Measurements from ENCODE around the gene LPAR5.
A peak's percentile ranks its signal among the peaks of the same experiment; 100 is the strongest.

LPAR5 gene

DNA sequence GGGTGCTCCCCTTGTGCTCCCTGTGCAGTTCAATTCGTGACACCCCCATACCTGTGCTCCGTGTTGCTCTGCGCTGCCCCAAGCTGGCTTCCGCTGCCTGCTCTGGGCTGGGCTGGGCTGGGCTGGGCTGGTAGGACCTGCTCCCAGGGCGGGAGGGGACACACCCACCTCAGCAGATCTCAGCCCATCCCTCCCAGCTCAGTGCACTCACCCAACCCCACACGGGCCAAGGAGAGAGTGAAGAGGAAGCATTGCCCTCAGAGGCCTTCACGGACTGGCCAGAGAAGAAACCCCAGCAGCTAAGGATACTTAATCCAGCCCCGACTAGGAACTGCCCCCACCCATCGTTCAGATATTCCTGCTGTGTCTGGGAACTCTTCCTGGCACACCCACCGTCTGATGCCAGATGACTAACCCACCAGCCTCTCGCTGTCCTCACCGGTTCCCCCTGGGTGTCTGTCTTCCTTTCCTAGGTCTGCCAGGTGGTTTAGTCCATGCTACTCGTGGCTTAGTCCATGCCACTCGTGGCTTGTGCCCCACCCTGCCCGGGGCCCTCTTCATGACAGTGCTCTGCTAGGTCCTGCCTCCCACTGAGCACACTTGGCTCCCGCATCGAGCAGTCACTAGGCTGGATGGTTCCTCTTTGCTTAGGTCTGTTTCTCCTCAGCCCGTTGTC is at the start of gene LPAR5:
Gene LPAR5 (minus strand): TSS at position 104 of the 676 bp plus-strand sequence. CDS start 14,711 bp downstream, outside the sequence.
- DNase-seq (ENCODE audit: low read depth in 3 of 3) = no peak

DNA sequence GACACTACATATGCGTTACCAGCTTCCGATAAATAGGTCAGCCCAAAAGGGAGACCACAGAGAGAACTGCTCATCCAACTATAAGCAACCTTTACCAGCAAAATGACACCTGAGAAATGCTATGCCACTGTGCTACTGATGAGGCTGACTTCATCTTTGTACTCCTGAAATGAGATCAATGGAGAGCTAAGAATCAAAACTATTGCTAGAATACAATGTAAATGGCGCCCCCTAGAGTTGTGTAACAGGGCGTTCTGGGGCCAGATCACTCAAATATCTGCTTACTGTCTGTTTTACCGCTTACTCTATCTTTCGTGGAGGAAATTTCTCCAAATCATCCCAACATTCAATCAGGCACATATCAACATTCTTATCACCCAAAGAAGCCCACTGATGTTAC is 48.9 kb upstream of the LPAR5 start:
- DNase-seq (ENCODE audit: low read depth in 3 of 3) = no peak

DNA sequence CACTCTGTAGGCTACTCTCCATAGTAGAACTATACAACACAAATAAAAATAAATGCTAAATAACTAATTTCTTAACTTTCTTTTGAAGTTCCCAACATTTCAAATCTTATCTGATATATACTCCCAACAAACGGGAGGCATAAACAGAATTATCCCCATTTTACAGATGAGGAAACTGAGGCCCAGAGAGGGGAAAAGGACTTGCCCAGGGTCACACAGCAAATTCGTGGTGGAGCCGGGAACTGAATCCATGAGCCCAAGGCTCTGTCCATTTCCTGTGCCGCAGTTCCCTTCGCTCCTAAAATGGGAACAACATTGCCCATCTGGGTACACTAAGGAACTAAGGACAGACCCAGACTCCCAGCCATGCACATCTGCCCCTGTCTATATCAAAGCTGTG is 41.2 kb upstream of the LPAR5 start:
- no peak for DNase-seq (ENCODE audit: low read depth in 3 of 3)

- DNase-seq (ENCODE audit: low read depth in 3 of 3) = no peak
These were observed 36.4 kb upstream of the LPAR5 start for GRCh38 chr12:6672143-6672542.

DNA sequence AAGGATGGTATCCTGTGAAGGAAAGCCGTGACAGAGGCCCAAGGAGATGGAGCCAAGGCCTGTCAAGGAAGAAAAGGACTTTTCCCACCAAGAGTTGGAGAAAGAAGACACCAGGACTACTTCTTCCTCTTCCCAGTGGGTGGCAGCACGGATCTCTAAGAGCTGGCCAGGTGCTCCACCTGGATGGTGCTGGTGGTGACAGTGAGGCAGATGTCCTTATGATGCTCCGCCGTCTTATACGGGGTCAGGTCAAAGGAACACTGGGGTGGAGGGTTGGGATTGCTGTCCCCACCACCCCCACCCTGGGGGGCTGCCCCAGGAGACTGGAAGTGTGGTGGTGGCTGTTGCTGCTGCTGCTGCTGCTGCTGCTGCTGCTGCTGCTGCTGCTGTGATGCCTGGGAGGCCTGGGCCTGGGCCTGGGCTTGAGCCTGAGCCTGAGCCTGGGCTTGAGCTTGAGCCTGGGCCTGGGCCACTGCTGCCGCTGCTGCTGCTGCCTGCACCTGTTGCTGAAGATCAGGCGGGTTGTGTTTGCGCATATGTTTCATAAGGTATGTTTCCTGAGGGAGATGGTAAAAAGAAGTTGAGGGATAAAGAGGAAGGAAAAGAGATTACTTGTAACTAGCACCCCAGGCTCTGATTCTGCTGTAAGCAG is 31.9 kb upstream of the LPAR5 start:
- DNase-seq (ENCODE audit: low read depth in 3 of 3) = no peak

DNA sequence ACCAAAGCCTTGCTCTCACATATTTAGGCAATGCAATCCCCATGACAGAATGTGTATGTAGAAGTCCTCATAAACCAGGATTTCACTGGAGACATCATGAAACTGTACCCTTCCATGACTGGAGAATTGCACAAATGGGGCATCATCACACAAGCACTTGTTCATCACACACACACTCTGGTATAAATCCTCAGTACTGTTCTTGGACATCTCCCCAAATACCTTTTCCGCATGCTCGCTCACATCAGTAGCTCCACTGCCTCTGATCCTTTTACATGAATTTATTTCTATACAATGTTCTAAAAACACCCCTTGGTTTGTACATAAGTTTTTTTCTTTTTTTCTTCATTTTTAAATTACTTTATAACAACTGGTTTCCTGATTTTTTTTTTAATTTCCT is 30.5 kb upstream of the LPAR5 start:
- no peak for DNase-seq (ENCODE audit: low read depth in 3 of 3)

GRCh38 chr12:6664902-6665301 is 29.1 kb upstream of the LPAR5 start:
- no peak for DNase-seq (ENCODE audit: low read depth in 3 of 3)

DNA sequence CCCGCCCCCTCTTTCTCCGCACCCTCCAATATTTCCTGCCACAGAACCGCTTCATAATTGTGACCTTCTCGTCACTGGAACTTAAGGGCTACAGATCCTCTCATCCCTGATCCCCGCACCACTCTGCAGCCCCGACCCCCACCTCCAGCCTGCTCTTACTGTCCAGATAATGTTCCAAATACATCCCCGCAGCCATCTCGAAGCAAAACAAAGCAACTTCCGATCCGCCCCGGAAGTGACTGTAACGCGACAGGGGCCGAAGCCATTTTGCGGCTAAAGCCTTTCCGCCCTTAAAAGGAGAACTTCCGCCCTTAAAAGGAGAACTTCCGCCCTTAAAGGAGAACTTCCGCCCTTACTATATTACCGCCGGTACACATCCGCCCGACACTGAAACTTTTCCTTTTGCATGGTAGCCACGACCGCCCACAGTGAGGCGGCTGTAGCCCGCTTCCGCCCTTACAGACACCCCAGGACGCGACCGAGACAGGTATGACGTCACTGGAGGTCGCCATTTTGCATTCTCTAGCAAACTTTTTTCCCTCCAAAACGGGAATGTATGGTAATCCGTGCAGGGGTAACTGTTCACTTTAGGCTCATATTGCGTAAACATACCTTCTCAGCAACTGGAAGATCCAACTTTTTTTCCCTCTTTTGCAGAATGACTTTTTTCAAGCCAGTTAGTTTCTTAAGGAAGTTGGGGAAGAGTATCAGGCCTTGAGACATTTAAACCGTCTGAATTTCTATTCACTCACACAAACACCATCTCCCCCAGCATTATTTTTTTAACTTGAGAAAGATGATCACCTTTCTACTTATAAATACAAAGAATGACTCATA is 27.4 kb upstream of the LPAR5 start, which contains the start of gene ING4:
Gene ING4 (minus strand): TSS at position 214 of the 837 bp plus-strand sequence. CDS start 18 bp downstream, at position 196.
- peak; percentile 69 to 93 (median 90) for DNase-seq (ENCODE audit: low read depth in 3 of 3)

DNA sequence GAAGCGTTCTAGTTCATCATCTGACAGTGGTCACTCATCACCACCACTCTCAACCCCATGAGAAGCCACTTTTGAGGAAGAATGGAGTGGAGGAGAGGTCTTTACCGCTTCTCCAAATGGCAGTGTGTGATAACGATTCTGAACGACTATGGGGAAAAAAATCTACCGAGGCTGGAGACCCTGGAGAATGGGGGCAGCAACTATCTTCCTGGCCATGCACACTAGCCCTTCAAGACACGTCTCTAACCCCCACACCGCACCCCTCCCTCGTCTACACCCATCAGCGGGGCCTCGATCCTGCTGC is 26.8 kb upstream of the LPAR5 start:
- no peak for DNase-seq (ENCODE audit: low read depth in 3 of 3)

- DNase-seq (ENCODE audit: low read depth in 3 of 3) = no peak
These were observed 18.2 kb upstream of the LPAR5 start for GRCh38 chr12:6653987-6654386.

DNA sequence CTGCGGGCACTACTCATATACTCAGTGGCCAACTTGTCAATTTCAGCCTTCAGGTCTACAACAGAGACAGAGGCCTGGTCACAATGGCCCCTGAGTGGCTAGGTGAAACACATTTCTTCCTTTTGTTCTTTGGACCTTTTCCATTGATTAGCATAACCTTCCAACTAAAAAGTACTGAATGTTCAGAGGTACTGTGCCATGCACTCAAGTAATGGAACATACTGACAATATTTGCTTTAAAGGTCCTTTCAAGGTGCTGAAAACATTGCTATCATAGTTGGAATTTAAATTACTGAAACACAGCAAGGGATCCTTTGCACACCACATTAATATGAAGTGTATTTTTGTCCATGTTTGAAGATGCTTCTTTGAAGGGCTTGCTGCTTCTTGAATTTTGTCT is 17.6 kb upstream of the LPAR5 start:
- DNase-seq (ENCODE audit: low read depth in 3 of 3) = no peak

DNA sequence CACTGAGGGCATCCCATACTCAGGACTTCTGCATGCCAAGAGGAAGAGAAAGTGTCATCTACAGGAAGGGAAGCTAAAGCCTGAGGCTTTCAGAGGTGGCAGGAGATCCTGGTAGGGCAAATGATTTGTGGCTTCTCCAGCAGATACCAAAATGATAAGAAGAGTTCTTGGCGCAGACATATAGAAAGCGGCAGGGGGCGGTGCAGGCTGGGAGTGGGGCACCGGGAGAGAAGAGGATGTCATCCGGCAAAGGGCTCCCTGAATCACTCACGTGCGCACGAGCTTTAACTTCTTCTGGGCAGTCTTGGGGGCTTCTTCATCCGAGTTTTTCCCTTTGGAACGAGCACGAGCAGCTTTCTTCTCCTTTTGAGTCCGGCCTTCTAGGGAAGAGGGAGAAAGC is 16.6 kb upstream of the LPAR5 start:
- DNase-seq (ENCODE audit: low read depth in 3 of 3) = no peak

DNA sequence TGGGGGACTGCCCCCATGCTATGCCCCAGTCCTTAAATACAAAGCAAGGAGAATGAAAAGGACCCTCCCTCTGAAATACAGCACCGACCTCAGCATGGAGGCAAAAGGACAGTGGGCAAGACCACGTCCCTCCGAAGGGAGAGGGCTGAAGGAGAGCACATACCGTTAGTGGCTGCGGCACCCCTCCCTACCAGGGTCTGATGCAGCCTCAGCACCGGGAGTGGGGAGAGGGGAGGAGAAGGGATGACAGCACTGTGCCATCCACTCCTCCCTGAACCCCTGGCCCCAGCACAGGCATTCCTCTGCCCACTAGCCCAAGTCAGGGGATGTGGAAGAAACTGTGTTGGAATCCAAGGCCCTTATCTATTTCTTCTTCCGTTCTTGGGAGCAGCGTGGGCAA is 15.1 kb upstream of the LPAR5 start:
- no peak for DNase-seq (ENCODE audit: low read depth in 3 of 3)

- no peak for DNase-seq (ENCODE audit: low read depth in 3 of 3)
These were observed 11.4 kb upstream of the LPAR5 start, which contains the start of gene ACRBP for GRCh38 chr12:6647083-6647604. ACRBP (minus strand) TSS chr12:6647432; CDS start chr12:6647366, 66 bp downstream.

- DNase-seq (ENCODE audit: low read depth in 3 of 3) = no peak
These were observed 10.7 kb upstream of the LPAR5 start for GRCh38 chr12:6646276-6647082.

DNA sequence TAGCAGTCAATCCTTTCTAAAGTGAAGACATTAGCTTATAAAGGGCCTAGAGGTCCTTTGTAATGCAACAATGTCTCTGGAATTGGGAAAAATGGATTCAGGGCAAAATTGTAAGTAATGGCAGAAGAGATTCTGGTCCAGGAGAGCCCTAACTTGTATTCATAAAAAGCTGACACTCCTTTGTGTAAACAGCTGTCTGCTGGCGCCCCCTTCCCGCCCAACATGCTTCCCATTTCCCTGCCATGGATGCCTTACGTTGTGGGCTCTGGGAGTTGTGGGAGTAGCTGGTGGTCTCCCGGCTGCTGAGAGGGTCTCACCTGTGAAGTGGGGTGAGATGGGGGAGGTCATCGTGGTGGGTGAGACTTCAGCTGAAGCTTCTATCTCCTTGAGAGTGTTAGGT is 9.1 kb upstream of the LPAR5 start:
- no peak for DNase-seq (ENCODE audit: low read depth in 3 of 3)

DNA sequence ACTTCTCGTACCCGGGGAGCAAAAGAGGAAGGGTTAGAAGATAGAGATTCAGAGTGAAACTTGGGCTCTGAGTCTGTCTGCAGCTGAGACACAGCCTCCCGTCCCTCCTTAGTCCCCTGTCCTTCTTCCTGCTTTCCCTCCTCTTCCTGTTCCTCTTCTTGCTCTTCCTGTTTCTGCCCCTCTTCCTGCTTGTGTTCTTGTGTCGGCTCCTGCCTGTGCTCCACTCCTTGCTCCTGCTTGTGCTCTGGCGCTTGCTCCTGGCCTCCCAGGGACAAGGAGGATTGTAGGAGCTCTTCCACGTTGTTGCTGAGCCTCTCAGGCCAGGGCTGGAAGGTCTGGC is 8.5 kb upstream of the LPAR5 start:
- DNase-seq (ENCODE audit: low read depth in 3 of 3) = no peak

GRCh38 chr12:6643569-6644256 is 8.0 kb upstream of the LPAR5 start:
- DNase-seq (ENCODE audit: low read depth in 3 of 3) = no peak

DNA sequence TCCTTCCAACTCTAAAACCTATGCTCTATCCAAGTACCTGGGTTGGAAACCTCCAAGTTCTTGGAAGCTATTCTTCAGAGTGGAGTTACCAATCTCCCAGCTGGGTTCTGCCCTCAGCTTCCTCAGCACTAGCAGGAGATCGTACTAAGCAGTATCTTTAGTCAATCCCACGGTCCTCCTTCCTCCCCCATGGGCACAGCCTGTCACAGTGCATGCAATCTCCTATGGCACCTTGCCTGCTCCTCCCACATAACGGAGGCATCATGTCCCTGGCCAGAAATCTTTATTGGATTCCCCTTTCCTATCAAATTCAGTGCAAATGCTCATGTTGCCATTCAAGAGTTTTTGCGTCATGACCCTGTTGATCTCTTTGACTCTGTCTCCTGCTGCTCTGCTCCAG is 5.4 kb upstream of the LPAR5 start:
- DNase-seq (ENCODE audit: low read depth in 3 of 3) = no peak

GRCh38 chr12:6640497-6640896 is 4.7 kb upstream of the LPAR5 start:
- no peak for DNase-seq (ENCODE audit: low read depth in 3 of 3)

- DNase-seq (ENCODE audit: low read depth in 3 of 3) = no peak
These were observed 3.5 kb upstream of the LPAR5 start for GRCh38 chr12:6639151-6639801.
